Measurements from ENCODE around the gene SSX2IP. TPM values are rescaled to one million over a fixed set of nuclear protein-coding genes. Genes with fewer than 3 reads are reported as not detected.
A peak's percentile ranks its signal among the peaks of the same experiment; 100 is the strongest.
"Not testable (repeated sequence)": the region's sequence is repeated elsewhere in the genome, so short reads cannot be mapped to it uniquely, and the experiment has no call there.

SSX2IP gene
- total RNA-seq, 1 donor from 2014 or later: 22.2 TPM

DNA sequence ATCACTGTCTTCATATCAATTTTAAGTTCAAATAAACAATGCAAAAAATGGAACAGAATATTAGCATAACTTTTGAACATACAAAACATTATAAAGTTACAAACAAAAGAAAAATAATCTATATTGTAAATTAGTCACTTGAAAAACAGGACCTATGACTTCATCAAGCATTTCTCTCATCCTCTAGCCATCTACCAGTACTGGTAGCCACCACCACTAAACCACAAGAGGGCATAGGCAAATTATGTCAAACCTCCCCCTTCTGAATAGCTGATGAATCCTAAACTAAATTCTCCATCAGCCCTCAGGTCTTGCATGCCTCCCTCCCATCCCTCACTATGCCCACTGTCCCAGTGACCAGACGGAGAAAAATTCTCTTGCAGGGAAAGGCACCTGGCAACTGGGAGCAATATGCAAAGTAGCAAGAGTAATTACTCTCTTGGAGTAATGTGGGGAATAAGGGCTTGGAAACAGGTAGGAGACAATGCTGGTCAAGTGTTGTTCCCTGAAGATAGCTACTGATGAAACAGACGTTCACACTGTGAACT, 37.1 kb downstream of the SSX2IP start:
- H3K9me3 Mint-ChIP-seq: no peaks in the 10 kb centered on the region
- no peaks in the 10 kb centered on the region for H3K4me1 Mint-ChIP-seq (ENCODE audit: unreplicated experiment)
- TF ChIP-seq, protein P1, sequence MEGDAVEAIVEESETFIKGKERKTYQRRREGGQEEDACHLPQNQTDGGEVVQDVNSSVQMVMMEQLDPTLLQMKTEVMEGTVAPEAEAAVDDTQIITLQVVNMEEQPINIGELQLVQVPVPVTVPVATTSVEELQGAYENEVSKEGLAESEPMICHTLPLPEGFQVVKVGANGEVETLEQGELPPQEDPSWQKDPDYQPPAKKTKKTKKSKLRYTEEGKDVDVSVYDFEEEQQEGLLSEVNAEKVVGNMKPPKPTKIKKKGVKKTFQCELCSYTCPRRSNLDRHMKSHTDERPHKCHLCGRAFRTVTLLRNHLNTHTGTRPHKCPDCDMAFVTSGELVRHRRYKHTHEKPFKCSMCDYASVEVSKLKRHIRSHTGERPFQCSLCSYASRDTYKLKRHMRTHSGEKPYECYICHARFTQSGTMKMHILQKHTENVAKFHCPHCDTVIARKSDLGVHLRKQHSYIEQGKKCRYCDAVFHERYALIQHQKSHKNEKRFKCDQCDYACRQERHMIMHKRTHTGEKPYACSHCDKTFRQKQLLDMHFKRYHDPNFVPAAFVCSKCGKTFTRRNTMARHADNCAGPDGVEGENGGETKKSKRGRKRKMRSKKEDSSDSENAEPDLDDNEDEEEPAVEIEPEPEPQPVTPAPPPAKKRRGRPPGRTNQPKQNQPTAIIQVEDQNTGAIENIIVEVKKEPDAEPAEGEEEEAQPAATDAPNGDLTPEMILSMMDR (conservative IDR thresholded peaks at IDR 0.05): no peak
- no peak overlapping the region for H3K4me3 Mint-ChIP-seq
- H3K27me3 Mint-ChIP-seq: no peaks in the 10 kb centered on the region
- H3K36me3 Mint-ChIP-seq: peaks cover 13% of the 10 kb centered on the region
- no peak for DNase-seq (ENCODE audit: extremely low spot score, unreplicated experiment)
- H3K27ac Mint-ChIP-seq: no peak overlapping the region

DNA sequence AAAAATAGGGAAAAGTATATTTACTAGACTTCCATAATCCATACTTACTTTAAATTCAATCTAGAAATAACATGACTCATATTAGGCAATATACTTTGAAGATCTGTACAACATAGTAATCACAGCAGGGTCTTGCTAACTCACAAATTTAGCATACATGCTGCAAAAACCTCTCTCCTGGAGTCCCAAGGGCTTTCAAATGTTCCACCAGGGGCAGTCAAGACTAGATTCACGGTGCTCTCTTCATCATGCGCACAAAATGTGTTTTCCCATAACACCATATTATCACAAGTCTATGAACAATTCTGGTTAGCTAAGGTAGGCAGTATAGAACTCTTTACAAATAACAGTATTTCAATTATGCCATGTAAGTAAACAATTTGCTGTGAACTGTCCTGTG, 45.8 kb downstream of the SSX2IP start:
- Mint-ChIP-seq H3K9me3 (no peaks in the 10 kb centered on the region), H3K4me3 (no peak overlapping the region), H3K27ac (no peak overlapping the region), H3K4me1 (ENCODE audit: unreplicated experiment) (no peaks in the 10 kb centered on the region), H3K27me3 (no peaks in the 10 kb centered on the region), H3K36me3 (peaks cover 10% of the 10 kb centered on the region)
- DNase-seq (ENCODE audit: extremely low spot score, unreplicated experiment): no peak
- TF ChIP-seq, protein P1 (conservative IDR thresholded peaks at IDR 0.05): no peak

DNA sequence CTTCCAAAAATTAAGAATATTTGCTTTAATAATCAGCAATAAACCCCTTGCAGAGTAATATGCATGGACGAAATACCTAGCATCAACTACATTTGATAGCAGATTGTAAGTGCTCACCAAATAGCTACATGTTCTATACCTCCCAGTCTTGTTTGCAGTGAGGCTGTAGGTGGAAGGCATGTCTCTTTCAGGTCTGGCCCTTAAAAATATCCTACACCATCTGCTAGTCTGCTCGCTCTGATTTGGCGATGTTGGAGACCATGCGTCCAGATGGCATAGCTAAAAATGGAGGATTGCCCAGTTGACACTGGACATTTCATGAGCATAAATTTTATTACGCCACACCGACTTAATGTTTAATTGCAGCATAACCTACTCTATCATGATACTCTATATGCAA, 47.1 kb downstream of the SSX2IP start:
- TF ChIP-seq, protein P1 (conservative IDR thresholded peaks at IDR 0.05): no peak
- Mint-ChIP-seq H3K9me3 (peaks cover 4% of the 10 kb centered on the region), H3K4me1 (ENCODE audit: unreplicated experiment) (no peaks in the 10 kb centered on the region), H3K27ac (no peak overlapping the region), H3K4me3 (no peak overlapping the region), H3K27me3 (no peaks in the 10 kb centered on the region), H3K36me3 (peaks cover 10% of the 10 kb centered on the region)
- DNase-seq (ENCODE audit: extremely low spot score, unreplicated experiment): no peak

DNA sequence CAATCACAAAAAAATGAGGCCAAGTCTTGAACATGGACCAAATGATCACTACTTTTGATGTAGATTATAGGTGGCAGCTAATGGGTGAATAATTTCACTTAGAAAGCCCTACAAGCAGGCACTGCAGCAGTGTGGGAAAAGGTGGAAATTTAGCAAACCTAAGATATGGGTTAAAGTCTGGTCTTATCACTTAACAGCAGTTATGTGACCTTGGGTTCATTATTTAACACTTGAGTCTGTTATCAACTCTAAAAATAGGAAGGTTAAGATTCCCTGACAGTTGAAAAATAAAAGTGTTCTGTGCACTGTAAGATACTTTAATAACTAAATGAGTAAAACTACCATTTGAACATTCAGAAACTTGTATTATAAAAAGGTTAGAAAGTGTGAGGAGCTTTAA, 47.5 kb downstream of the SSX2IP start:
- Mint-ChIP-seq H3K27me3 (no peaks in the 10 kb centered on the region), H3K9me3 (peaks cover 4% of the 10 kb centered on the region), H3K4me3 (no peak overlapping the region), H3K4me1 (ENCODE audit: unreplicated experiment) (no peaks in the 10 kb centered on the region), H3K36me3 (peaks cover 10% of the 10 kb centered on the region), H3K27ac (no peak overlapping the region)
- TF ChIP-seq, protein P1 (conservative IDR thresholded peaks at IDR 0.05): no peak
- no peak for DNase-seq (ENCODE audit: extremely low spot score, unreplicated experiment)

DNA sequence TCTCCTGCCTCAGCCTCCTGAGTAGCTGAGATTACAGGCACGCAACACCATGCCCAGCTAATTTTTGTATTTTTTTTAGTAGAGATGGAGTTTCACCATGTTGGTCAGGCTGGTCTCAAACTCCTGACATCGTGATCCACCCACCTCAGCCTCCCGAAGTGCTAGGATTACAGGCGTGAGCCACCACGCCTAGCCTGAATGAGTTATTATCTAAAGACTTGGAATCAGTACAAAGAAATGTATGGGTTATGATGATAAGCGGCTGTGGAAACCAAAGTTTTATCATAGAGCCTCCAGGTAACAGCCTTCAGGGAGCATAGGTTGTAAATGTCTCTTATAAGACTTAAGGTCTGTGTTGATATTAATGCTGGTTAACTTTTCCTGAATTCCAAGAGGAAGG, 50.5 kb downstream of the SSX2IP start:
- H3K27me3 Mint-ChIP-seq; H3K27ac Mint-ChIP-seq; H3K4me1 Mint-ChIP-seq (ENCODE audit: unreplicated experiment); H3K36me3 Mint-ChIP-seq; H3K4me3 Mint-ChIP-seq; DNase-seq (ENCODE audit: extremely low spot score, unreplicated experiment); H3K9me3 Mint-ChIP-seq: not testable (repeated sequence)

DNA sequence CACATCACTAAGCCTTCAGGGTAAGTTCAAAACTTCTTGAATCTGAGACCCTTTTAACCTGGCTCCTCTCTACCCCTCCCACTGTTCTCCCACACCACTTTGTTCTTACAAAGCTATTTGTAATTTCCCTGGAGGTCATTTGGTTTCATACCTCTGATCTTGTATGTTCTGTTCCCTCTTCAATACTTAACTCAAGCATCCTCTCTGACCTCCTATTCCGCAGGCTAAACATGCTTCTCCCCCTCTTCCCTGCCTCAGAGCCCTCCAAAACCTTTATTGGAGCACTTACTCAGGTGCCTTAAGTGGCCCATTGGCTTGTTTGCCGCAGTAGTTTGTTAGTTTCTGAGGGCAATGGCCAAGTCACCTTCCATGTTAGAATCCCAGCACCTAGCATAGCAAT, 54.8 kb downstream of the SSX2IP start:
- Mint-ChIP-seq H3K36me3 (no peaks in the 10 kb centered on the region), H3K27ac (peak overlapping the region; percentile 39), H3K4me3 (no peak overlapping the region), H3K27me3 (no peaks in the 10 kb centered on the region), H3K9me3 (peaks cover 4% of the 10 kb centered on the region), H3K4me1 (ENCODE audit: unreplicated experiment) (peaks cover 24% of the 10 kb centered on the region)
- no peak for DNase-seq (ENCODE audit: extremely low spot score, unreplicated experiment)
- TF ChIP-seq, protein P1 (conservative IDR thresholded peaks at IDR 0.05): no peak

Measured in type B pancreatic cell (in vitro differentiated cells).